ENCODE results near the gene C17orf75.

The C17orf75 gene

DNA sequence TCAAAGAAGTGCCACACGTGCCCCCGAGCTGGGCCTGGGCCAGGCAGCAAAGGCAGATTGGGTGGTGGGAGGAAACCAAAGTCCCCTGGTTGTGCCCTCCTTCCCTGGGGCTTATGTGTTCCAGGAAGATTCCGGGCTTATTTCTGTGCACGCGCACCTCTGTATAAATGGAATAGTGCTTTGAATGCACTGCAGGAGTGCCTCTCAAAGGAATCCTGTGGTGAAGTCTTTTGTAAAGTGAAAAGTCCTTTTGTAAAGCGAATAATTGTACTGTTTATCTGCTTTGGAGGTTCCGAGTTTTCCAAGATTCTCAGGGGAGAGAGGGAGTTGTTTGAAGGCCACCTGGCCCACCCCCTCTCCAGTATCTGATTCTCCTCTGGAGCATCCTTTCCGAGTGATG, 26.8 kb downstream of the C17orf75 start:
- TF ChIP-seq CTCF (IDR thresholded peaks at IDR 0.05; ENCODE audit: insufficient read depth, low read length, missing control alignments), result no peak
- ChIA-PET POLR2A (no interaction called here), CTCF (interaction anchor here (1.1 to 1.8 kb wide), 3 partner anchors 9 to 69 kb away, joined by 3 to 5 read pairs (median 4); no protein-coding TSS in a partner anchor)
- no peak overlapping the region for H3K4me3 ChIP-seq (ENCODE audit: low read depth, low read length)
- no peak for DNase-seq (ENCODE audit: low read depth, low spot score)

DNA sequence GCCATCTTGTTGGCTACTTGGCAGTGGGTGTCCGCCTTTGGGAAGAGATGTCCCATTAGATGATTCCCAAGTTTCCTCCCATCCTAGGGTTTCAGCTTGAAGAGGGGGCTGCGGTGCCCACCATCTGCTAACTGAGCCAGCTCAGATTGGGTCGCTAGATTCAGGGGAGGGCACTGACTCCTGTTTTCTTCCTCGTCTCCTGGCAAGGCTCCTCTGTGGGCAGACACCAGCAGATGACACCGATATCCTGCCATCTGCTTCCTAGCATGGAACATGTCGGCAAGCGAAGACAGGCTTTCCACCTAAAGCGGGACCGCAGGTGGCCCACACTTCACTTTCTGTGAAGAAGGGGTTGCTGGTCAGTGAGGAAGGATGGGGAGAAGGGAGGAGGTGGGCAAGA, 27.3 kb downstream of the C17orf75 start:
- no peak for TF ChIP-seq CTCF (IDR thresholded peaks at IDR 0.05; ENCODE audit: insufficient read depth, low read length, missing control alignments)
- H3K4me3 ChIP-seq (ENCODE audit: low read depth, low read length), result no peak overlapping the region
- CTCF ChIA-PET, result interaction anchor here (1.4 to 1.8 kb wide), 2 partner anchors 9 to 63 kb away, joined by 4 to 5 read pairs; no protein-coding TSS in a partner anchor
- DNase-seq (ENCODE audit: low read depth, low spot score), result no peak
- POLR2A ChIA-PET, result no interaction called here

GRCh38 chr17:32311028-32311536, 30.9 kb downstream of the C17orf75 start:
- ChIA-PET CTCF (interaction anchor here (0.8 to 1.4 kb wide), 5 partner anchors 9 to 59 kb away, joined by 3 to 9 read pairs (median 3); no protein-coding TSS in a partner anchor), POLR2A (no interaction called here)
- H3K4me3 ChIP-seq (ENCODE audit: low read depth, low read length), result no peak overlapping the region
- DNase-seq (ENCODE audit: low read depth, low spot score), result no peak
- TF ChIP-seq CTCF (IDR thresholded peaks at IDR 0.05; ENCODE audit: insufficient read depth, low read length, missing control alignments), result no peak

- no peak overlapping the region for H3K4me3 ChIP-seq (ENCODE audit: low read depth, low read length)
- no peak for DNase-seq (ENCODE audit: low read depth, low spot score)
- POLR2A ChIA-PET, result no interaction called here
- CTCF ChIA-PET, result interaction anchor here (1.6 to 2.5 kb wide), 2 partner anchors 9 to 11 kb away, joined by 3 to 12 read pairs; no protein-coding TSS in a partner anchor
- no peak for TF ChIP-seq CTCF (IDR thresholded peaks at IDR 0.05; ENCODE audit: insufficient read depth, low read length, missing control alignments)
Observed at GRCh38 chr17:32307658-32308057, 34.3 kb downstream of the C17orf75 start.

- no peak overlapping the region for H3K4me3 ChIP-seq (ENCODE audit: low read depth, low read length)
- TF ChIP-seq CTCF (IDR thresholded peaks at IDR 0.05; ENCODE audit: insufficient read depth, low read length, missing control alignments), result no peak
- ChIA-PET POLR2A (no interaction called here), CTCF (interaction anchor here (1.4 kb wide), 1 partner anchor 15 kb away, joined by 5 read pairs; no protein-coding TSS in a partner anchor)
- no peak for DNase-seq (ENCODE audit: low read depth, low spot score)
Observed at GRCh38 chr17:32305049-32305448, 36.9 kb downstream of the C17orf75 start.

GRCh38 chr17:32303781-32304288, 38.1 kb downstream of the C17orf75 start:
- ChIA-PET POLR2A (no interaction called here), CTCF (interaction anchor here (1.4 kb wide), 1 partner anchor 16 kb away, joined by 5 read pairs; no protein-coding TSS in a partner anchor)
- no peak overlapping the region for H3K4me3 ChIP-seq (ENCODE audit: low read depth, low read length)
- no peak for DNase-seq (ENCODE audit: low read depth, low spot score)
- no peak for TF ChIP-seq CTCF (IDR thresholded peaks at IDR 0.05; ENCODE audit: insufficient read depth, low read length, missing control alignments)

Data from AG04449 (cell line).